ENCODE measurements around the gene ARAP1. TPM values are rescaled to one million over a fixed set of nuclear protein-coding genes. Genes with fewer than 3 reads are reported as not detected.

ARAP1 gene
- total and polyA plus RNA-seq, 2 donors (not counting 1 experiment from before 2014, with no cell fraction given) = 41.8 to 113 TPM

- H3K9ac ChIP-seq (ENCODE audit: insufficient read depth, low read length) = no peak overlapping the region
- H2AFZ ChIP-seq (ENCODE audit: low read length) = no peak overlapping the region
- H3K36me3 ChIP-seq (ENCODE audit: control insufficient read depth, insufficient read depth, low read length) = no peaks in the 10 kb centered on the region
- no peak overlapping the region for H3K4me2 ChIP-seq (ENCODE audit: extremely low read depth, insufficient read depth, low read length)
- TF ChIP-seq EZH2 (IDR thresholded peaks at IDR 0.05; ENCODE audit: low read length, missing control alignments) (no peak), CTCF (conservative IDR thresholded peaks at IDR 0.05 in 1 of 2, IDR thresholded peaks at IDR 0.05 in 1 of 2; ENCODE audit: low read depth in 1 of 2, low read length in 2 of 2) (no peak)
- no peak overlapping the region for H3K27ac ChIP-seq (ENCODE audit: insufficient read depth, low read length)
- no peaks in the 10 kb centered on the region for H3K9me3 ChIP-seq (ENCODE audit: control insufficient read depth, insufficient read depth, low read depth, low read length)
- no peak for DNase-seq (ENCODE audit: low read depth in 2 of 2)
- H3K4me3 ChIP-seq (replicated peaks in 1 of 4; ENCODE audit: control extremely low read depth in 1 of 4, insufficient read depth in 1 of 4, low read depth in 3 of 4, low read length in 4 of 4) = no peak overlapping the region
- H3K4me1 ChIP-seq (ENCODE audit: control insufficient read depth, extremely low read depth, insufficient read depth, low read length) = peaks cover 22% of the 10 kb centered on the region
- H3K27me3 ChIP-seq (ENCODE audit: control insufficient read depth, insufficient read depth, low read length) = no peaks in the 10 kb centered on the region
- peaks cover 11% of the 10 kb centered on the region for H3K79me2 ChIP-seq (ENCODE audit: control insufficient read depth, insufficient read depth, low read length)
- no peaks in the 10 kb centered on the region for H4K20me1 ChIP-seq (ENCODE audit: control insufficient read depth, extremely low read depth, insufficient read depth, low read length)
Observed at GRCh38 chr11:72743321-72744221, 8.6 kb downstream of the ARAP1 start.

DNA sequence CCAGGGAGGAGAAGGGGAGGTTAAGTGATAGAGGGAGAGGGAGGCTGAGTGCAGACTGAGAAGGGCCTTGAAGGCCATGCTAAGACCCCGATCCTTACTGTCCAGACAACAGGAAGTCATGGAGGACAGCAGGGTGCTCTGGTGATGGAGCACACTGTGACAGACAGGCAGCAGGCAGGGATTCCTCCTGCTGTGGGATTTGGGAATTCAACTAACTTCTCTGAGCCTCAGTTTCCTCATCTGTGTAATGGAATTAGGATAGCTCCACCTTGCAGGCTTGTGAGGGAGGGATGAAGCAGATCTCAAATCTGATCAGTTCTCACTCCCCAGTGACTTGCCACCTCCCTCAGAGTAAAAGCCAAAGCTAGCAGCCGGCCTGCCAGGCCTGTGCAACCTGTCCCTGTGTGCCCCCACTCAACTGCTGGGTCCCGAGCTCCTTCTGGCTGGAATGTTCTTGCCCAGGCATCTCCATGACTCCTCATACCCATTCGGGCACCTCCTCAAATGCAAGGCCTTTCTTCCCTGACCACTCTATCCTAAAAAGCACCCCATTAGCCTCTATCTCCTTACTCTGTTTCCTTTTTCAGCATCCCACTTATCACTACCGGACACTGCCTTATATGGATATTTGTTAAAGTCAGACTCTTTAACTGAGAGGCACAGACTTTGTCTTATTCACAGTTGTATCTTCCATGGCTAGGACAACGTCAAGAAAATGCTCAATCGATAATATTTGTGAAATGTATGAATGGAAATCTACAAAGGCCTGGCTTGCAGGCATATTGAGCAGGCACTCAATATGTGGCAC is 9.5 kb downstream of the ARAP1 start:
- Histone ChIP-seq H3K4me2 (ENCODE audit: extremely low read depth, insufficient read depth, low read length) (no peak overlapping the region), H3K9ac (ENCODE audit: insufficient read depth, low read length) (no peak overlapping the region), H3K79me2 (ENCODE audit: control insufficient read depth, insufficient read depth, low read length) (peaks cover 14% of the 10 kb centered on the region), H3K4me1 (ENCODE audit: control insufficient read depth, extremely low read depth, insufficient read depth, low read length) (peaks cover 29% of the 10 kb centered on the region), H3K4me3 (replicated peaks in 1 of 4; ENCODE audit: control extremely low read depth in 1 of 4, insufficient read depth in 1 of 4, low read depth in 3 of 4, low read length in 4 of 4) (no peak overlapping the region), H3K9me3 (ENCODE audit: control insufficient read depth, insufficient read depth, low read depth, low read length) (no peaks in the 10 kb centered on the region), H3K27ac (ENCODE audit: insufficient read depth, low read length) (no peak overlapping the region), H4K20me1 (ENCODE audit: control insufficient read depth, extremely low read depth, insufficient read depth, low read length) (no peaks in the 10 kb centered on the region), H3K27me3 (ENCODE audit: control insufficient read depth, insufficient read depth, low read length) (no peaks in the 10 kb centered on the region), H3K36me3 (ENCODE audit: control insufficient read depth, insufficient read depth, low read length) (no peaks in the 10 kb centered on the region), H2AFZ (ENCODE audit: low read length) (no peak overlapping the region)
- no peak for DNase-seq (ENCODE audit: low read depth in 2 of 2)
- TF ChIP-seq CTCF (conservative IDR thresholded peaks at IDR 0.05 in 1 of 2, IDR thresholded peaks at IDR 0.05 in 1 of 2; ENCODE audit: low read depth in 1 of 2, low read length in 2 of 2) (no peak), EZH2 (IDR thresholded peaks at IDR 0.05; ENCODE audit: low read length, missing control alignments) (no peak)

DNA sequence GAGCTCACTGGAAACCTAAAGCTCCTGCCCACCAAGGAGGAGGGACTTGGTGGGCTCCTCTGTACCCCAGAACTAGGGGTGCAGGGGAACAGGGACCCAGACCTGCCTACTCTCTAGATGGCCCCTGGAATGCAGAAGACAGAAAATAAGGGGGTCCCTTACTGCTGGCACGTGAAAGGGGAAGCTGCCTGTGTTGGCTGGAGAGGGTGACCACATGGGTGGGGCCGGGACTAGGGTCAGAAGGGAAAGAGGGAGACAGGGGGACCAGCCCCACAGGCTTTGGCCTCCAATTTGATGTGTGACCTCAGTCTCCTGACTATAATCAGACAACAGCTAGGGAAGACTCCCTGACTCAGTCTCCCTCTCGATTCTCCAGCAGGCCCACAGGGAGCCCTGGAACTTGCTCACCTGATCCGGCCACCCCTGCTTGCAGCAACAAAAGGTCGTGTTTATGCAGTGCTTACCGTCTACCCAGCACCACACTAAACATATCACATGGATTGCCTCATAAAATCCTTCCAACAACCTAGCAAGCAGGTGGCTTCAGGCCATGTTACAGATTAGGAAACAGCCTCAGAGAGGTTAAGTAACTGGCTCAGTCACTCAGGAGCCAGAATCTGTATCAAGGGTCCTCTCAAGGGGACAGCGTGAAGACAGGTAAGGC is 10.2 kb downstream of the ARAP1 start:
- TF ChIP-seq EZH2 (IDR thresholded peaks at IDR 0.05; ENCODE audit: low read length, missing control alignments) (no peak), CTCF (conservative IDR thresholded peaks at IDR 0.05 in 1 of 2, IDR thresholded peaks at IDR 0.05 in 1 of 2; ENCODE audit: low read depth in 1 of 2, low read length in 2 of 2) (no peak)
- no peak overlapping the region for H3K4me3 ChIP-seq (replicated peaks in 1 of 4; ENCODE audit: control extremely low read depth in 1 of 4, insufficient read depth in 1 of 4, low read depth in 3 of 4, low read length in 4 of 4)
- no peak overlapping the region for H2AFZ ChIP-seq (ENCODE audit: low read length)
- H3K27ac ChIP-seq (ENCODE audit: insufficient read depth, low read length) = no peak overlapping the region
- no peak overlapping the region for H3K4me2 ChIP-seq (ENCODE audit: extremely low read depth, insufficient read depth, low read length)
- H3K27me3 ChIP-seq (ENCODE audit: control insufficient read depth, insufficient read depth, low read length) = no peaks in the 10 kb centered on the region
- peaks cover 31% of the 10 kb centered on the region for H3K4me1 ChIP-seq (ENCODE audit: control insufficient read depth, extremely low read depth, insufficient read depth, low read length)
- H3K79me2 ChIP-seq (ENCODE audit: control insufficient read depth, insufficient read depth, low read length) = peaks cover 14% of the 10 kb centered on the region
- no peaks in the 10 kb centered on the region for H4K20me1 ChIP-seq (ENCODE audit: control insufficient read depth, extremely low read depth, insufficient read depth, low read length)
- no peak overlapping the region for H3K9ac ChIP-seq (ENCODE audit: insufficient read depth, low read length)
- no peaks in the 10 kb centered on the region for H3K36me3 ChIP-seq (ENCODE audit: control insufficient read depth, insufficient read depth, low read length)
- H3K9me3 ChIP-seq (ENCODE audit: control insufficient read depth, insufficient read depth, low read depth, low read length) = no peaks in the 10 kb centered on the region
- no peak for DNase-seq (ENCODE audit: low read depth in 2 of 2)
